ENCODE data around the gene PTBP1.
A peak's percentile ranks its signal among the peaks of the same experiment; 100 is the strongest.

PTBP1 gene

GRCh38 chr19:788686-788982, 8.6 kb upstream of the PTBP1 start:
- H3K79me1 ChIP-seq (replicated peaks; ENCODE audit: low read length, poor library complexity, severe bottlenecking), result peaks cover 9% of the 10 kb centered on the region
- H3K27ac ChIP-seq (ENCODE audit: low read length, poor library complexity, severe bottlenecking), result peak overlapping the region; percentile 82
- H3K36me3 ChIP-seq (ENCODE audit: control insufficient read depth in 1 of 2, insufficient read depth in 2 of 2, low read depth in 1 of 2, low read length in 2 of 2), result no peaks in the 10 kb centered on the region
- H3K4ac ChIP-seq (ENCODE audit: low read depth in 1 of 2, low read length in 2 of 2), result peak overlapping the region in 1 of 2 experiments; percentile 93
- peak overlapping the region in 1 of 2 experiments; percentile 90 for H3K14ac ChIP-seq (ENCODE audit: low read length in 2 of 2)
- H2BK12ac ChIP-seq (ENCODE audit: low read length in 2 of 2), result peak overlapping the region in 1 of 2 experiments; percentile 70
- peak overlapping the region; percentile 64 for H2BK15ac ChIP-seq (ENCODE audit: low read depth, poor library complexity, severe bottlenecking)
- H3K4me3 ChIP-seq (ENCODE audit: insufficient read depth in 1 of 2, low read depth in 1 of 2, low read length in 2 of 2), result no peak overlapping the region
- peak overlapping the region; percentile 92 for H4K8ac ChIP-seq (ENCODE audit: low read length)
- peak overlapping the region; percentile 96 for H4K91ac ChIP-seq (ENCODE audit: low read length)
- peak overlapping the region; percentile 19 for H2AK5ac ChIP-seq (ENCODE audit: low read length, severe bottlenecking)
- H3K4me2 ChIP-seq (ENCODE audit: low read length, poor library complexity, severe bottlenecking), result peak overlapping the region; percentile 36
- 58% methylated on average over 11 of the region's 11 CpGs for WGBS
- H3K27me3 ChIP-seq (ENCODE audit: control insufficient read depth in 1 of 2, insufficient read depth in 1 of 2, low read length in 2 of 2), result no peaks in the 10 kb centered on the region
- peak overlapping the region; percentile 56 for H2BK120ac ChIP-seq (ENCODE audit: low read depth, low read length)
- peak overlapping the region; percentile 94 to 96 for H3K18ac ChIP-seq (ENCODE audit: low read depth in 1 of 2, low read length in 2 of 2)
- H3K4me1 ChIP-seq (ENCODE audit: control insufficient read depth, insufficient read depth, low read depth, low read length), result peaks cover 30% of the 10 kb centered on the region
- H3K23ac ChIP-seq (ENCODE audit: low read length in 2 of 2), result no peak overlapping the region
- H3K9me3 ChIP-seq (ENCODE audit: control insufficient read depth, low read length), result no peaks in the 10 kb centered on the region
- no peak for DNase-seq
- H2BK5ac ChIP-seq (ENCODE audit: low read depth, low read length, poor library complexity, severe bottlenecking), result no peak overlapping the region
- H2AFZ ChIP-seq (ENCODE audit: low read depth, low read length), result no peak overlapping the region
- H3K9ac ChIP-seq (ENCODE audit: low read length), result no peak overlapping the region

GRCh38 chr19:788983-789700, 8.1 kb upstream of the PTBP1 start:
- Histone ChIP-seq H3K18ac (ENCODE audit: low read depth in 1 of 2, low read length in 2 of 2) (peak overlapping the region; percentile 94 to 96), H3K79me1 (replicated peaks; ENCODE audit: low read length, poor library complexity, severe bottlenecking) (peaks cover 6% of the 10 kb centered on the region)
- WGBS, result 33% methylated on average over 32 of the region's 33 CpGs

GRCh38 chr19:789701-790060, 7.6 kb upstream of the PTBP1 start:
- Histone ChIP-seq H2BK5ac (ENCODE audit: low read depth, low read length, poor library complexity, severe bottlenecking) (no peak overlapping the region), H3K36me3 (ENCODE audit: control insufficient read depth in 1 of 2, insufficient read depth in 2 of 2, low read depth in 1 of 2, low read length in 2 of 2) (no peaks in the 10 kb centered on the region), H3K4me3 (ENCODE audit: insufficient read depth in 1 of 2, low read depth in 1 of 2, low read length in 2 of 2) (no peak overlapping the region), H4K8ac (ENCODE audit: low read length) (peak overlapping the region; percentile 99), H3K4me1 (ENCODE audit: control insufficient read depth, insufficient read depth, low read depth, low read length) (peaks cover 24% of the 10 kb centered on the region), H3K9me3 (ENCODE audit: control insufficient read depth, low read length) (no peaks in the 10 kb centered on the region), H2AK5ac (ENCODE audit: low read length, severe bottlenecking) (peak overlapping the region; percentile 51), H3K79me1 (replicated peaks; ENCODE audit: low read length, poor library complexity, severe bottlenecking) (peaks cover 3% of the 10 kb centered on the region), H3K27me3 (ENCODE audit: control insufficient read depth in 1 of 2, insufficient read depth in 1 of 2, low read length in 2 of 2) (no peaks in the 10 kb centered on the region), H2BK12ac (ENCODE audit: low read length in 2 of 2) (peak overlapping the region; percentile 89 to 92), H4K91ac (ENCODE audit: low read length) (peak overlapping the region; percentile 96), H2AFZ (ENCODE audit: low read depth, low read length) (peak overlapping the region; percentile 76), H3K4me2 (ENCODE audit: low read length, poor library complexity, severe bottlenecking) (peak overlapping the region; percentile 36), H3K27ac (ENCODE audit: low read length, poor library complexity, severe bottlenecking) (peak overlapping the region; percentile 82), H2BK15ac (ENCODE audit: low read depth, poor library complexity, severe bottlenecking) (peak overlapping the region; percentile 86), H3K18ac (ENCODE audit: low read depth in 1 of 2, low read length in 2 of 2) (peak overlapping the region; percentile 94 to 96), H2BK120ac (ENCODE audit: low read depth, low read length) (peak overlapping the region; percentile 56), H3K23ac (ENCODE audit: low read length in 2 of 2) (no peak overlapping the region), H3K9ac (ENCODE audit: low read length) (peak overlapping the region; percentile 73), H3K14ac (ENCODE audit: low read length in 2 of 2) (peak overlapping the region in 1 of 2 experiments; percentile 49), H3K4ac (ENCODE audit: low read depth in 1 of 2, low read length in 2 of 2) (peak overlapping the region; percentile 84 to 93)
- peak; percentile 87 for DNase-seq
- WGBS, result 43% methylated on average over 9 of the region's 9 CpGs

More at GRCh38 chr19:788983-789700, 8.1 kb upstream of the PTBP1 start:
- H3K4ac ChIP-seq (ENCODE audit: low read depth in 1 of 2, low read length in 2 of 2), result peak overlapping the region; percentile 84 to 93
- peak overlapping the region; percentile 82 for H3K27ac ChIP-seq (ENCODE audit: low read length, poor library complexity, severe bottlenecking)
- H4K8ac ChIP-seq (ENCODE audit: low read length), result peak overlapping the region; percentile 99
- H2BK120ac ChIP-seq (ENCODE audit: low read depth, low read length), result peak overlapping the region; percentile 56
- H4K91ac ChIP-seq (ENCODE audit: low read length), result peak overlapping the region; percentile 96
- no peaks in the 10 kb centered on the region for H3K9me3 ChIP-seq (ENCODE audit: control insufficient read depth, low read length)
- H2BK5ac ChIP-seq (ENCODE audit: low read depth, low read length, poor library complexity, severe bottlenecking), result no peak overlapping the region
- H3K9ac ChIP-seq (ENCODE audit: low read length), result peak overlapping the region; percentile 73
- H2BK12ac ChIP-seq (ENCODE audit: low read length in 2 of 2), result peak overlapping the region; percentile 89 to 92
- no peaks in the 10 kb centered on the region for H3K36me3 ChIP-seq (ENCODE audit: control insufficient read depth in 1 of 2, insufficient read depth in 2 of 2, low read depth in 1 of 2, low read length in 2 of 2)
- peak overlapping the region in 1 of 2 experiments; percentile 42 for H3K23ac ChIP-seq (ENCODE audit: low read length in 2 of 2)
- H3K14ac ChIP-seq (ENCODE audit: low read length in 2 of 2), result peak overlapping the region in 1 of 2 experiments; percentile 97
- no peak overlapping the region for H3K4me3 ChIP-seq (ENCODE audit: insufficient read depth in 1 of 2, low read depth in 1 of 2, low read length in 2 of 2)
- peak; percentile 75 for DNase-seq
- peak overlapping the region; percentile 51 for H2AFZ ChIP-seq (ENCODE audit: low read depth, low read length)
- peak overlapping the region; percentile 19 for H2AK5ac ChIP-seq (ENCODE audit: low read length, severe bottlenecking)
- H3K4me1 ChIP-seq (ENCODE audit: control insufficient read depth, insufficient read depth, low read depth, low read length), result peaks cover 28% of the 10 kb centered on the region
- peak overlapping the region; percentile 86 for H2BK15ac ChIP-seq (ENCODE audit: low read depth, poor library complexity, severe bottlenecking)
- H3K27me3 ChIP-seq (ENCODE audit: control insufficient read depth in 1 of 2, insufficient read depth in 1 of 2, low read length in 2 of 2), result no peaks in the 10 kb centered on the region
- peak overlapping the region; percentile 36 for H3K4me2 ChIP-seq (ENCODE audit: low read length, poor library complexity, severe bottlenecking)

GRCh38 chr19:791007-791566, 6.2 kb upstream of the PTBP1 start:
- 94% methylated on average over 26 of the region's 26 CpGs for WGBS
- DNase-seq, result no peak
- no peak overlapping the region for H3K27ac ChIP-seq (ENCODE audit: low read length, poor library complexity, severe bottlenecking)
- no peak overlapping the region for H3K23ac ChIP-seq (ENCODE audit: low read length in 2 of 2)
- H2BK5ac ChIP-seq (ENCODE audit: low read depth, low read length, poor library complexity, severe bottlenecking), result no peak overlapping the region
- H3K9me3 ChIP-seq (ENCODE audit: control insufficient read depth, low read length), result no peaks in the 10 kb centered on the region
- peaks cover 25% of the 10 kb centered on the region for H3K4me1 ChIP-seq (ENCODE audit: control insufficient read depth, insufficient read depth, low read depth, low read length)
- H3K9ac ChIP-seq (ENCODE audit: low read length), result no peak overlapping the region
- no peaks in the 10 kb centered on the region for H3K36me3 ChIP-seq (ENCODE audit: control insufficient read depth in 1 of 2, insufficient read depth in 2 of 2, low read depth in 1 of 2, low read length in 2 of 2)
- no peak overlapping the region for H2AFZ ChIP-seq (ENCODE audit: low read depth, low read length)
- H2BK120ac ChIP-seq (ENCODE audit: low read depth, low read length), result peak overlapping the region; percentile 40
- no peak overlapping the region for H2AK5ac ChIP-seq (ENCODE audit: low read length, severe bottlenecking)
- H3K4me2 ChIP-seq (ENCODE audit: low read length, poor library complexity, severe bottlenecking), result no peak overlapping the region
- no peak overlapping the region for H3K14ac ChIP-seq (ENCODE audit: low read length in 2 of 2)
- peak overlapping the region in 1 of 2 experiments; percentile 29 for H2BK12ac ChIP-seq (ENCODE audit: low read length in 2 of 2)
- H3K18ac ChIP-seq (ENCODE audit: low read depth in 1 of 2, low read length in 2 of 2), result no peak overlapping the region
- H3K4ac ChIP-seq (ENCODE audit: low read depth in 1 of 2, low read length in 2 of 2), result no peak overlapping the region
- peaks cover 2% of the 10 kb centered on the region for H3K79me1 ChIP-seq (replicated peaks; ENCODE audit: low read length, poor library complexity, severe bottlenecking)
- no peak overlapping the region for H2BK15ac ChIP-seq (ENCODE audit: low read depth, poor library complexity, severe bottlenecking)
- H4K91ac ChIP-seq (ENCODE audit: low read length), result peak overlapping the region; percentile 5
- H4K8ac ChIP-seq (ENCODE audit: low read length), result no peak overlapping the region
- H3K27me3 ChIP-seq (ENCODE audit: control insufficient read depth in 1 of 2, insufficient read depth in 1 of 2, low read length in 2 of 2), result no peaks in the 10 kb centered on the region
- H3K4me3 ChIP-seq (ENCODE audit: insufficient read depth in 1 of 2, low read depth in 1 of 2, low read length in 2 of 2), result no peak overlapping the region

All from mesenchymal stem cell (in vitro differentiated cells and primary cell).